ENCODE measurements around the gene EEF1AKMT1.

GRCh38 chr13:20684546-20684945, 89.2 kb downstream of the EEF1AKMT1 start:
- no peak for TF ChIP-seq CTCF (IDR thresholded peaks at IDR 0.05)
- no peak for TF ChIP-seq POLR2A (IDR thresholded peaks at IDR 0.05)
